BJ (cell line): Measurements from ENCODE around the gene ABTB1. TPM values are rescaled to one million over a fixed set of nuclear protein-coding genes. Genes with fewer than 3 reads are reported as not detected.

ENCODE experiments used
- CTCF ChIA-PET: fragments of 350-600 bp; formaldehyde crosslinking; extraction: SDS; loops from one replicate; lab custom pipeline; 2021; ENCODE audit warnings: antibody characterized with exemption, inconsistent platforms; lab: Yijun Ruan, JAX
- POLR2A ChIA-PET: fragments of 300-600 bp; sonication (Branson Sonifier 250); formaldehyde crosslinking; extraction: SDS; loops from one replicate; lab custom pipeline; 2021; ENCODE audit warnings: antibody characterized with exemption; lab: Charles Lee
- DNase-seq: peaks from one replicate; pipeline ENCODE4 v3.0.0-alpha.2; 2011; ENCODE audit warnings: low read depth
- H3K27me3 ChIP-seq: 2 replicates; pipeline ENCODE4 v1.6.0; 2011; ENCODE audit warnings: low read length; ENCODE audit not compliant: control insufficient read depth, insufficient read depth
- H3K36me3 ChIP-seq: 2 replicates; pipeline ENCODE4 v1.5.1; 2011; ENCODE audit warnings: low read length; ENCODE audit not compliant: control insufficient read depth, insufficient read depth
- H3K4me3 ChIP-seq: 2 replicates; pipeline ENCODE4 v1.5.1; 2011; ENCODE audit warnings: low read depth, mild to moderate bottlenecking, control low read depth, low read length
- CTCF ChIP-seq: IDR thresholded peaks from 2 replicates; pipeline ENCODE4 v1.5.1; 2011; ENCODE audit warnings: low read depth, mild to moderate bottlenecking, control low read depth, inconsistent platforms, low read length, moderate library complexity; ENCODE audit not compliant: insufficient read depth
- polyA plus RNA-seq: library from polyadenylated mRNA; depleted of rRNA; stranded (reverse); fragments of >200 nt; gene quantifications from 2 replicates; pipeline ENCODE4 v1.2.3, GENCODE V29; 2011

ABTB1 gene
- polyA plus RNA-seq, 1 experiment = 46.5 TPM

- H3K4me3 ChIP-seq = no peak overlapping the region
- H3K27me3 ChIP-seq = no peaks in the 10 kb centered on the region
- ChIA-PET POLR2A (no interaction called here), CTCF (no interaction called here)
- peaks cover 16% of the 10 kb centered on the region for H3K36me3 ChIP-seq
- no peak for DNase-seq
- TF ChIP-seq CTCF = no peak
Measured at GRCh38 chr3:127675651-127676391, 3.1 kb downstream of the ABTB1 start.

GRCh38 chr3:127676456-127676855 lies 3.7 kb downstream of the ABTB1 start:
- ChIA-PET CTCF (interaction anchor here (1.3 kb wide), 1 partner anchor 15 kb away, joined by 4 read pairs; no protein-coding TSS in a partner anchor), POLR2A (no interaction called here)
- H3K27me3 ChIP-seq = no peaks in the 10 kb centered on the region
- H3K4me3 ChIP-seq = no peak overlapping the region
- no peak for TF ChIP-seq CTCF
- DNase-seq = no peak
- peaks cover 16% of the 10 kb centered on the region for H3K36me3 ChIP-seq

GRCh38 chr3:127676921-127677351 lies 4.2 kb downstream of the ABTB1 start:
- ChIA-PET CTCF (interaction anchor here (1.3 kb wide), 1 partner anchor 14 kb away, joined by 4 read pairs; no protein-coding TSS in a partner anchor), POLR2A (no interaction called here)
- H3K36me3 ChIP-seq = peaks cover 16% of the 10 kb centered on the region
- no peak for DNase-seq
- H3K4me3 ChIP-seq = no peak overlapping the region
- no peak for TF ChIP-seq CTCF
- no peaks in the 10 kb centered on the region for H3K27me3 ChIP-seq

GRCh38 chr3:127677541-127678314 lies 5.0 kb downstream of the ABTB1 start:
- CTCF ChIA-PET = interaction anchor here (0.8 to 1.4 kb wide), 3 partner anchors 13 to 25 kb away, joined by 3 to 4 read pairs (median 3); no protein-coding TSS in a partner anchor
- peaks cover 16% of the 10 kb centered on the region for H3K36me3 ChIP-seq
- POLR2A ChIA-PET = no interaction called here
- no peak for DNase-seq
- H3K27me3 ChIP-seq = no peaks in the 10 kb centered on the region
- TF ChIP-seq CTCF = no peak
- no peak overlapping the region for H3K4me3 ChIP-seq

GRCh38 chr3:127678315-127678599 lies 5.5 kb downstream of the ABTB1 start:
- POLR2A ChIA-PET = no interaction called here
- DNase-seq = no peak
- no peaks in the 10 kb centered on the region for H3K27me3 ChIP-seq
- peaks cover 16% of the 10 kb centered on the region for H3K36me3 ChIP-seq
- CTCF ChIA-PET = interaction anchor here (0.8 to 1.4 kb wide), 3 partner anchors 13 to 25 kb away, joined by 3 to 5 read pairs (median 3); no protein-coding TSS in a partner anchor
- H3K4me3 ChIP-seq = no peak overlapping the region
- no peak for TF ChIP-seq CTCF
